Stomach (tissue), 9 donors: Measurements from ENCODE around the gene CLCNKA. TPM values are rescaled to one million over a fixed set of nuclear protein-coding genes. Genes with fewer than 3 reads are reported as not detected.
A peak's percentile ranks its signal among the peaks of the same experiment; 100 is the strongest.

ENCODE experiments used
- DNase-seq, 2 donors: peaks; one replicate each; pipeline versions ENCODE4 v3.0.0 to v3.0.0-alpha.2; 2013 to 2019
- H3K27ac ChIP-seq, 5 donors: fragments of 200-600 bp in 4 of 5; sonication (generic) in 4 of 5; one replicate each; pipeline ENCODE4 v1.5.1; 2013 to 2019; ENCODE audit warnings: mild to moderate bottlenecking in 1 of 5, moderate library complexity in 1 of 5
- H3K27me3 ChIP-seq, 3 donors: fragments of 200-600 bp; sonication (generic); one replicate each; pipeline ENCODE4 v1.5.1; 2017 to 2019; ENCODE audit warnings: mixed run types in 1 of 3
- H3K36me3 ChIP-seq, 4 donors: fragments of 200-600 bp; sonication (generic); 1 replicate in 3 of 4; 2 replicates in 1 of 4; pipeline ENCODE4 v1.5.1; 2016 to 2019
- H3K4me1 ChIP-seq, 4 donors: fragments of 200-600 bp; sonication (generic); one replicate each; pipeline ENCODE4 v1.5.1; 2016 to 2019
- H3K4me3 ChIP-seq, 4 donors: fragments of 200-600 bp; sonication (generic) in 3 of 4; one replicate each; pipeline ENCODE4 v1.5.1; 2016 to 2019; ENCODE audit warnings: mild to moderate bottlenecking in 1 of 4
- H3K9me3 ChIP-seq, 4 donors: fragments of 200-600 bp; sonication (generic); one replicate each; pipeline ENCODE4 v1.5.1; 2016 to 2019
- EP300 ChIP-seq: sonication (generic); formaldehyde crosslinking; IDR thresholded peaks from one replicate; pipeline ENCODE4 v1.6.1; 2017; ENCODE audit warnings: antibody characterized with exemption
- POLR2A ChIP-seq, 4 donors: fragments of 450-650 bp; IDR thresholded peaks; one replicate each; pipeline ENCODE4 v1.6.1; 2016; ENCODE audit warnings: antibody characterized with exemption in 4 of 4, control low read depth in 2 of 4, mild to moderate bottlenecking in 1 of 4, moderate library complexity in 1 of 4
- POLR2AphosphoS5 ChIP-seq, 3 donors: sonication (generic); formaldehyde crosslinking; IDR thresholded peaks; one replicate each; pipeline ENCODE4 v1.6.1; 2016; ENCODE audit warnings: antibody characterized with exemption in 3 of 3
- WGBS, 5 donors: extraction: QIAGEN DNeasy Blood & Tissue Kit in 3 of 5; methylation state at CpG; one replicate each; pipeline versions ENCODE4 v1.1.5 to v1.1.7; 2013 to 2018; 5-methylcytosine and 5-hydroxymethylcytosine counted together
- intact Hi-C: fragments of 100-400 bp; cut with DNase I; formaldehyde crosslinking; loops from one replicate; pipeline ENCODE4 v1.15.1; 2023; ENCODE audit warnings: low total_unique reads
- polyA plus RNA-seq, 3 donors: library from polyadenylated mRNA; stranded (reverse); fragments of 200-250 nt; gene quantifications; one replicate each; pipeline ENCODE4 v1.2.3, GENCODE V29; 2013
- total RNA-seq, 5 donors: library from RNA; depleted of rRNA; stranded (reverse); fragments of >200 nt; gene quantifications; one replicate each; pipeline versions ENCODE4 v1.1.0 to v1.2.3, GENCODE V29; 2014 to 2016
- TF ChIP-seq, protein P1 (sequence below), 7 experiments: fragments of 450-650 bp in 4 of 7; fragments of 200-600 bp in 3 of 7; sonication (generic) in 3 of 7; IDR thresholded peaks; one replicate each; pipeline ENCODE4 v1.5.1; 2016 to 2019; ENCODE audit warnings: antibody characterized with exemption in 7 of 7, control low read depth in 2 of 7, mild to moderate bottlenecking in 1 of 7
- donor health status: healthy with polysubstance abuse.
- donor health status: Bipolar disorder and iron deficiency.
- donor health status: healthy.

CLCNKA gene
- total and polyA plus RNA-seq, 8 donors = 0.55 to 16.1 (median 4.5) TPM; not detected in 2

DNA sequence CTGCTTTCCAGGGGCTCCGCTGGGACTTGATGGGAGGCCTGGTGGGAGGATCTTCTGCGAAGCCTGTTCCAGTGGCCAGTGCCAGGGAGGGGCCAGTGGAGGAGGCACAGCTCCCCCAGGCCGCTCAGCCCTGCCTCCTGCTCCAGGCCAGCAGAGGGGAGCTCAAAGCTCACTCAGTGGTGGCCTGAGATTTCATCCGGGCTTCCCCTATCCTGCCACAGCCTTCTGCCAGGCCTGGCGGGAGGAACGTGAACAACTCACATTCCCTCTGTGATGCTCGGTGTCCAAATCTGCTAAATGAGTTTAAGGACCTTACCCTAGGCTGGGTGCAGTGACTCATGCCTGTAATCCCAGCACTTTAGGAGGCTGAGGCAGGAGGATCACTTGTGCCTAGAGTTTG lies 25.0 kb downstream of the CLCNKA start:
- H3K9me3 ChIP-seq = no peaks in the 10 kb centered on the region
- H3K27me3 ChIP-seq = peaks cover 0 to 3% (median 0%) of the 10 kb centered on the region in 3 donors
- DNase-seq = no peak
- no peak overlapping the region for H3K4me3 ChIP-seq
- no peak overlapping the region for H3K27ac ChIP-seq
- H3K4me1 ChIP-seq = peaks cover 6 to 10% (median 8%) of the 10 kb centered on the region in 4 donors
- H3K36me3 ChIP-seq = no peaks in the 10 kb centered on the region
- TF ChIP-seq POLR2A (IDR thresholded peaks at IDR 0.05) = no peak
- TF ChIP-seq POLR2AphosphoS5 (IDR thresholded peaks at IDR 0.05) = no peak
- TF ChIP-seq, protein P1, sequence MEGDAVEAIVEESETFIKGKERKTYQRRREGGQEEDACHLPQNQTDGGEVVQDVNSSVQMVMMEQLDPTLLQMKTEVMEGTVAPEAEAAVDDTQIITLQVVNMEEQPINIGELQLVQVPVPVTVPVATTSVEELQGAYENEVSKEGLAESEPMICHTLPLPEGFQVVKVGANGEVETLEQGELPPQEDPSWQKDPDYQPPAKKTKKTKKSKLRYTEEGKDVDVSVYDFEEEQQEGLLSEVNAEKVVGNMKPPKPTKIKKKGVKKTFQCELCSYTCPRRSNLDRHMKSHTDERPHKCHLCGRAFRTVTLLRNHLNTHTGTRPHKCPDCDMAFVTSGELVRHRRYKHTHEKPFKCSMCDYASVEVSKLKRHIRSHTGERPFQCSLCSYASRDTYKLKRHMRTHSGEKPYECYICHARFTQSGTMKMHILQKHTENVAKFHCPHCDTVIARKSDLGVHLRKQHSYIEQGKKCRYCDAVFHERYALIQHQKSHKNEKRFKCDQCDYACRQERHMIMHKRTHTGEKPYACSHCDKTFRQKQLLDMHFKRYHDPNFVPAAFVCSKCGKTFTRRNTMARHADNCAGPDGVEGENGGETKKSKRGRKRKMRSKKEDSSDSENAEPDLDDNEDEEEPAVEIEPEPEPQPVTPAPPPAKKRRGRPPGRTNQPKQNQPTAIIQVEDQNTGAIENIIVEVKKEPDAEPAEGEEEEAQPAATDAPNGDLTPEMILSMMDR (IDR thresholded peaks at IDR 0.05) = no peak
- no peak for TF ChIP-seq EP300
- 57 to 100% (median 67%) methylated on average over 2 to 7 of the region's 7 CpGs for WGBS, 5 donors
- intact Hi-C loops = no loop called here

- no peak for DNase-seq
- Histone ChIP-seq H3K27me3 (peaks cover 0 to 3% (median 0%) of the 10 kb centered on the region in 3 donors), H3K4me1 (peaks cover 6 to 10% (median 8%) of the 10 kb centered on the region in 4 donors), H3K4me3 (peak overlapping the region in 1 of 4 donors; percentile 49), H3K27ac (no peak overlapping the region), H3K36me3 (no peaks in the 10 kb centered on the region), H3K9me3 (no peaks in the 10 kb centered on the region)
- WGBS, 5 donors = 65 to 80% (median 68%) methylated on average over 14 to 19 of the region's 19 CpGs
- intact Hi-C loops = no loop called here
- TF ChIP-seq POLR2AphosphoS5 (IDR thresholded peaks at IDR 0.05) = no peak
- TF ChIP-seq, protein P1 (IDR thresholded peaks at IDR 0.05) = no peak
- TF ChIP-seq POLR2A (IDR thresholded peaks at IDR 0.05) = no peak
- no peak for TF ChIP-seq EP300
These were observed 26.1 kb downstream of the CLCNKA start for GRCh38 chr1:16047791-16048475.

DNA sequence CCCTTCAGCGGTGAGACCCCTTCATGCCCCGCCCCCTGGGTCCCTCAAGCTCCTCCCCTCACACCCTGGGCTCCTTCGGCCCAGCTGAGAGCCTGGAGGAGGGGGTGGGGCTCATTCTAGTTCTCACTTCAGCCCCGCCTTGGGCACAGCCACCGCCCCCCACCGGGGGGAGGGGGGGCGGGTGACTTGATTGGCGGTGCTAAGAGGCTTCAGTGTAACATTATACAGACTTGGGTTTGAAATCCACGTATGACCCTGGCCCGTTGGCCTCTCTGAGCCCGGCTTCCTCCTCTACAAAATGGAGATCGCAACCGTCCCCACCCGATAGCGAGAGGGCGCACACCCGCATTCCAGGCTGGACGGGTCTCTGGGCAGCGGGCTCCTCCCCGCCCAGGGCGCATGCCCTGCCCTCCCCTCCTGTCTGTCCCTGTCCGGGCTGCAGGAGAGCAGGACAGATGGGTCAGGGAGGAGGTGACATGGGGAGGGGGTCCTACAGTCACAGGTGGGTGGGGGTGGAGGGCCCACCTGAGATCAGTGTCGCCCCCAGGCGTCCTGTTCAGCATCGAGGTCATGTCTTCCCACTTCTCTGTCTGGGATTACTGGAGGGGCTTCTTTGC lies 26.8 kb downstream of the CLCNKA start:
- peak overlapping the region in 1 of 5 donors; percentile 51 for H3K27ac ChIP-seq
- peak; percentile 50 to 89 for DNase-seq
- TF ChIP-seq EP300 (no peak), POLR2A (IDR thresholded peaks at IDR 0.05) (no peak), POLR2AphosphoS5 (IDR thresholded peaks at IDR 0.05) (no peak)
- TF ChIP-seq, protein P1 (IDR thresholded peaks at IDR 0.05) = no peak
- no peaks in the 10 kb centered on the region for H3K36me3 ChIP-seq
- peaks cover 0 to 3% (median 0%) of the 10 kb centered on the region in 3 donors for H3K27me3 ChIP-seq
- peaks cover 6 to 10% (median 8%) of the 10 kb centered on the region in 4 donors for H3K4me1 ChIP-seq
- intact Hi-C loops = no loop called here
- H3K4me3 ChIP-seq = peak overlapping the region; percentile 41 to 49 (median 46)
- WGBS, 5 donors = 3 to 7% (median 3%) methylated on average over 15 to 25 of the region's 25 CpGs
- H3K9me3 ChIP-seq = no peaks in the 10 kb centered on the region

DNA sequence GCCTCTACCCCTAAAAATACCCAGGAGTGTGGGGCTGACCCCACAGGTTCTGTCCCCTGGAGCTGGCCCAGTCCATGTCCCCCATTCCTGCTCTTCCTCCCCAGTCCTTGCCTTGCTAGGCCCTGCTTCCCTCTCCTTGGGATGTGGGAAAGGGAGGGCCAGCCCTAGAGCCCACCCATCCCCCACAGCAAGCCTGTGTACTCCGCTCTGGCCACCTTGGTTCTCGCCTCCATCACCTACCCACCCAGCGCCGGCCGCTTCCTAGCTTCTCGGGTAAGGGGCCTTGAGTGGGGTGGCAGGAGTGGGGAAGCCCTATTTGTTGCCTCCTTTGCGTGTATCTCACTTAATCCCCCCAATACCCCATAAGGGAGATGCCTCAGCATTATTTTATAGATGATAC lies 28.5 kb downstream of the CLCNKA start:
- TF ChIP-seq POLR2AphosphoS5 (IDR thresholded peaks at IDR 0.05) (no peak), POLR2A (IDR thresholded peaks at IDR 0.05) (no peak), EP300 (no peak)
- TF ChIP-seq, protein P1 (IDR thresholded peaks at IDR 0.05) = no peak
- intact Hi-C loops = no loop called here
- Histone ChIP-seq H3K4me3 (no peak overlapping the region), H3K27ac (no peak overlapping the region), H3K27me3 (peaks cover 0 to 3% (median 0%) of the 10 kb centered on the region in 3 donors), H3K36me3 (no peaks in the 10 kb centered on the region), H3K9me3 (no peaks in the 10 kb centered on the region), H3K4me1 (peaks cover 6 to 10% (median 8%) of the 10 kb centered on the region in 4 donors)
- 81 to 88% (median 84%) methylated on average over 7 of the region's 7 CpGs for WGBS, 5 donors
- no peak for DNase-seq
